Measurements from ENCODE around the gene PARD6B. TPM values are rescaled to one million over a fixed set of nuclear protein-coding genes. Genes with fewer than 3 reads are reported as not detected.

Gene PARD6B
- polyA plus RNA-seq, 1 donor, result 10.9 TPM

DNA sequence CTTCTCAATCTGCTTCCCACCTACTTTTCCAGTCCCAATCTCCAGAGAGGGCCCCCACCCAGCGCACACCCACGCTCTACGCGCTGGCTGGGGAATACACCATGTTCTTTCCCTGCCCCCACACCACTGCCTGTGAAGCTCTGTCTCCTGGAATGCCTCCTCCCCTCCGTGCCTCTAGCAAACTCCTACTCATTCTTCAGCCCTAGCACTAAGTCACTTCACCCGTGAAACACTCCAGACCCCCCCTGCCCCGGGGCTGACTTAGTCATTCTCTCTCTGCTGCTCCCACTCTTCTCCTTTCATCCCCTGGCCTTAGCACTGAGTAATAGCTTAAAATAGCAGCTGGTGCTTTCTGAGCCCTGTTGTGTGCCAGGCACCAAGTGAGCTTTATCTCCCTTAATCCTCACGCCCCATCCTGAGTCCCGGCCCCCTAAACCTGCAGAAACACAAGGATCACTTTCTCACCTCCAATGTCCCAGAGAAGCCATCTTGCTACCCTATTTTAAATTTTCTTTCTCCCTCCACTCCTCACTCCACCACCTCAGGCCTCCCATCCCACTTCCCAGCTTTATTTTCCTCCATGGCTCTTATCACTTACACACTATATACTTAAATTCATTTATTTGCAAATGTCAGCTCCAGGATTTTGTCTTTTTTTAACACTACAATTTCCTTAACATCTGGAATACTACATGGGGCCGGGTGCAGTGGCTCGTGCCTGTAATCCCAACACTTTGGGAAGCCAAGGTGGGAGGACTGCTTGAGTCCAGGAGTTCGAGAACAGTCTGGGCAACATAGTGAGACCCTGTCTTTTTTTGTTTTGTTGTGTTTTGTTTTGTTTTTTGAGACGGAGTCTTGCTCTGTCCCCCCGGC is 6.3 kb upstream of the PARD6B start:
- Histone ChIP-seq H3K4me3 (ENCODE audit: low read length) (no peak overlapping the region), H3K27me3 (ENCODE audit: control insufficient read depth, insufficient read depth, low read length) (no peaks in the 10 kb centered on the region), H3K9me3 (ENCODE audit: control insufficient read depth, low read depth, low read length) (no peaks in the 10 kb centered on the region), H3K27ac (ENCODE audit: low read length) (peak overlapping the region; percentile 36), H3K4me1 (ENCODE audit: control insufficient read depth, insufficient read depth, low read length) (peaks cover 46% of the 10 kb centered on the region), H3K36me3 (ENCODE audit: control insufficient read depth, insufficient read depth, low read length) (no peaks in the 10 kb centered on the region)
- WGBS (ENCODE audit: insufficient coverage, low lambda C conversion rate), result 80% methylated on average over 2 of the region's 14 CpGs
- DNase-seq, result peak in 1 of 2 donors; percentile 47

DNA sequence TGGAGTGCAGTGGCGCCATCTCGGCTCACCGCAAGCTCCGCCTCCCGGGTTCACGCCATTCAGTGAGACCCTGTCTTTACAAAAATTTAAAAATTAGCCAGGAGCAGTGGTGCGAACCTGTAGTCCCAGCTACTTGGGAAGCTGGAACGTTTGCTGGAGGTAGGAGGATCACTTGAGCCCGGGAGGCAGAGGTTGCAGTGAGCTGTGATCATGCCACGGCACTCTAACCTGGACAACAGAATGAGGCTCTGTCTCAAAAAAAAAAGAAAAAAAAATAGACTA is 5.7 kb upstream of the PARD6B start:
- H3K27me3 ChIP-seq (ENCODE audit: control insufficient read depth, insufficient read depth, low read length), result no peaks in the 10 kb centered on the region
- H3K4me1 ChIP-seq (ENCODE audit: control insufficient read depth, insufficient read depth, low read length), result peaks cover 51% of the 10 kb centered on the region
- no peak overlapping the region for H3K4me3 ChIP-seq (ENCODE audit: low read length)
- WGBS (ENCODE audit: insufficient coverage, low lambda C conversion rate), result 83% methylated on average over 1 of the region's 10 CpGs
- H3K36me3 ChIP-seq (ENCODE audit: control insufficient read depth, insufficient read depth, low read length), result no peaks in the 10 kb centered on the region
- no peaks in the 10 kb centered on the region for H3K9me3 ChIP-seq (ENCODE audit: control insufficient read depth, low read depth, low read length)
- no peak for DNase-seq
- H3K27ac ChIP-seq (ENCODE audit: low read length), result no peak overlapping the region

DNA sequence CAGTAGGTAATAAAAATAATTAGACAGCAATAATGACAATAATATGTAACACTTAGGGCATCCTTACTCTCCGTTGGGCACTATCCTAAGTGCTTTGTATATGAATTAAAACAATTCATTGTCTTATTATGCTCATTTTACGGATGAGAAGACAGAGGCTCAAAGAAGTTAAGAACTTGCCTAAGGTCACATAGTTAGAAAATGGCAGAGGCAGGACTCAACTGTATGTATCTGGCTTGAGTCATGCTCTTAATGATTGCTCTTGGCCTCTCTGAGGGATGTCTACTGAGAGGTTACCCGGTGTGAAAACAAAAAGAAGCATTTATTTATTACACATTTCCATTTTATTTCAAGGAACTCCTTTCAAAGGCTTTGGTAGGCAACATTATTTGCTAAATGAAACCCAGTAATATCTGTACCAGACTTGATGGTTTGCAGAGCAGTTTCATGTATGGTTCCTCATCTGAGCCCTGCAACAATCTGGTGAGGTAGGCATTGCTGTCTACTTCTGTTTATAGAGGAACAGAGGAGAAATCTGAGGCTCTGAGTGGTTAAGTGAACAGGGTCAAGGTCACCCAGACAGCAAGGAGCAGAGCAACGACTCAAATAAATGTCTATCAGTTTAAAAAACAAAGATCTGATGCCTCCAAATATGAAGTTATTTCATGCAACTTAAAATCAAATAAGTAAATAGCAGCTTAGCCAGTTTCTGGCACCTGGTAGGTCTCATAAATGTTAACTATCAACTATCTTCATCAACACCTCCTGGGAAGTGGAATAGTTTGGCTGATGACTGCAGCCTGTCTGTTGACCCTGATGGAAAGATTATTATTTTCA is 4.2 kb upstream of the PARD6B start:
- Histone ChIP-seq H3K4me3 (ENCODE audit: low read length) (no peak overlapping the region), H3K9me3 (ENCODE audit: control insufficient read depth, low read depth, low read length) (no peaks in the 10 kb centered on the region), H3K4me1 (ENCODE audit: control insufficient read depth, insufficient read depth, low read length) (peaks cover 51% of the 10 kb centered on the region), H3K27ac (ENCODE audit: low read length) (peak overlapping the region; percentile 94), H3K27me3 (ENCODE audit: control insufficient read depth, insufficient read depth, low read length) (peaks cover 3% of the 10 kb centered on the region), H3K36me3 (ENCODE audit: control insufficient read depth, insufficient read depth, low read length) (no peaks in the 10 kb centered on the region)
- peak in 1 of 2 donors; percentile 30 for DNase-seq
- WGBS (ENCODE audit: insufficient coverage, low lambda C conversion rate), result 100% methylated on average over 1 of the region's 4 CpGs

DNA sequence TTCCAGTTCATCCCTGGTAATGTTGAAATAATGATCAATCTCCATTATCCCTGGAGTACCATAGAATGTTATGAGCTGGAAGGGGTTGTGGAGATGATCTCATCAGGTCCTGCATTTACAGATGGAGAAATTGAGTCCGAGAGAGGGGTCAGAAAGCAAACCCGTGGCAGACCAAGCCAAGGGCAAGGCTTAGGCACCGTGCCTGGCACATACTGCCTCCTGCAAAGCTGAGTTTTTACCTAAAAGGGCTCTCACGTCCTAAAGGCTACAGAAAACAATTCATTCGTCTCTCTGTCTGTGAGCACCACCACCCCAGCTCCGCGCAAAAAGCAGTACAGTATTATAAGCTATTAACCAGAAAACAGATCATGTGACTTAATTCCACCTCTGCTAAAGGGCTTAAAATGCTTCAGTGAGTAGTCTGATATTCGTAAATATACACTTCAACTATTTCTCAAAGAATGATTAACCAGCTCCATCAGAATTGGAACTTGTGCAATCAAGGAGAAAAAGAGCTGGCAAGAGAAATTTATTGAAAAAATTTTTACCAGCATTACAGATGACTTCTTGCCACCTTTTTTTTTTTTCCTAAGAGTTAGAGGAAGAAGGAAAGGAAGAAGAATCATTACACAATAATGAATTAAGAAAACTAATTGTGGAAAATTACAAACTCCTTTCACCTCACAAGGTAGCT is 3.4 kb upstream of the PARD6B start:
- 46% methylated on average over 2 of the region's 8 CpGs for WGBS (ENCODE audit: insufficient coverage, low lambda C conversion rate)
- peak; percentile 57 to 77 for DNase-seq
- H3K27me3 ChIP-seq (ENCODE audit: control insufficient read depth, insufficient read depth, low read length), result peaks cover 3% of the 10 kb centered on the region
- H3K4me1 ChIP-seq (ENCODE audit: control insufficient read depth, insufficient read depth, low read length), result peaks cover 51% of the 10 kb centered on the region
- H3K4me3 ChIP-seq (ENCODE audit: low read length), result no peak overlapping the region
- peak overlapping the region; percentile 94 for H3K27ac ChIP-seq (ENCODE audit: low read length)
- H3K9me3 ChIP-seq (ENCODE audit: control insufficient read depth, low read depth, low read length), result no peaks in the 10 kb centered on the region
- H3K36me3 ChIP-seq (ENCODE audit: control insufficient read depth, insufficient read depth, low read length), result no peaks in the 10 kb centered on the region

DNA sequence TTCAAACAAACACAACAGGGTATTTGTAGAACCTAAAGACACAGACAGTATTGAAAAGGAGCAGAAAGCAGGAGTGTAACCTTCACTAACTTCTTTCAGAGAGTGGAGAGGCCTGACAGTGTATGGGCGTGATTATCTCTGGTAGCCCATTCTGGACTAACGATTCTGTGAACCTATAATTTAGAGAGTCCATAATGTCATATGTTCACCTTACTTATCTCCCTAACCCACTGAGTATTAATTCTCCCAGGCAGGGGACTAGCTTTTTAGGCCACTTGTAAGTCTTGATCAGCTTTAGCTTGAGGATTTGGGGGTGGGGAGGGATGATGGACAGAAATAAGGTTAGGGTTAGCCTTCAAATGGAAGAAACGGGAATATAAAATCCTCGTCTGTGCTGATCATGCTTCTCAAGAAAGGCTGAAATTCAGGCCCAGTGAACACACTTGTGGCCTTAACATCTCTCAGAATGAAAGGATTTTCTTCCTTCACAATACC is 2.8 kb upstream of the PARD6B start:
- peaks cover 3% of the 10 kb centered on the region for H3K27me3 ChIP-seq (ENCODE audit: control insufficient read depth, insufficient read depth, low read length)

DNA sequence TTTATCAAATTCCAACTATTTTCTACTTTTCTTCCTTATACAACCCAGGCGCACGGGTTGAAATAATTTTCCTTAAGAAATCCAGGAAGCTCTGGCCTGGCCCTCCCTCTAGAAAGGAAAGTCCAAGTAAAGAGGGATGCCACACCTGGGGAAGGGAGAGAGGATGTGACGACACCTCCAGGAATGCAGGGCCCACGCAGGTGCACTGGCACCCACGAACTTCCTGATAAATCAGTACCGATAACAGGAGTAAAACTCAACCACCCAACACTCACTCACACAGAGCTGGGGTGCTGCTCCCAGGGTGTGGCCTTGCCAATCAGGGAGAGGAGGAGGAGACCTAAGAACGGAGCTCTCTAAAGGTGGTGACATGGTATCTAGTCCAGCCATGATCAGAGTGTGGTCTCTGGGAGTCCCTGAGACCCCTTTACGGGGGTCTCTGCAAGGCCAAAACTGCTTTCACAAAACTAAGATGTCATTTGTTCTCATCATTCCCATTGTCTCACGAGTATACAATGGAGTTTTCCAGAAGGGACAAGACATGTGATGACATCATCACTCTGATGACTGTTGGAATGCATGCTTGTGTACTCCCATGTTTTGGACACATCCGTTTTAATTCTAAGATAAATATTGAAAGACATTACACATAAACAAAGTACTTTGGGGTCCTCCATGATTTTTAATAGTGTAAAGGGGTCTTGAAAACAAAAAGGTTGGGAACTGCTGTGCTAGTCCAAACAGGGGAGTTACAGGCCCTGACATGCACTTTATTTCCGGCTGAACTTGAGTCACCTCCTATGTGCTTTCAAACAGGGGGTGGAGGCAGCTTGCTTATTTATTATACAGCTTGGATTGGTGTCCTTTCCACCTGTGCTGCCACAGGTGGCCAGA is 2.2 kb upstream of the PARD6B start:
- no peaks in the 10 kb centered on the region for H3K9me3 ChIP-seq (ENCODE audit: control insufficient read depth, low read depth, low read length)
- H3K27ac ChIP-seq (ENCODE audit: low read length), result peak overlapping the region; percentile 94
- peaks cover 3% of the 10 kb centered on the region for H3K27me3 ChIP-seq (ENCODE audit: control insufficient read depth, insufficient read depth, low read length)
- peaks cover under 1% of the 10 kb centered on the region for H3K36me3 ChIP-seq (ENCODE audit: control insufficient read depth, insufficient read depth, low read length)
- H3K4me3 ChIP-seq (ENCODE audit: low read length), result no peak overlapping the region
- 33% methylated on average over 1 of the region's 11 CpGs for WGBS (ENCODE audit: insufficient coverage, low lambda C conversion rate)
- DNase-seq, result peak; percentile 87 to 94
- H3K4me1 ChIP-seq (ENCODE audit: control insufficient read depth, insufficient read depth, low read length), result peaks cover 54% of the 10 kb centered on the region

More for the DNA sequence above, 2.8 kb upstream of the PARD6B start:
- DNase-seq, result peak in 1 of 2 donors; percentile 40
- no peak overlapping the region for H3K4me3 ChIP-seq (ENCODE audit: low read length)
- peaks cover 51% of the 10 kb centered on the region for H3K4me1 ChIP-seq (ENCODE audit: control insufficient read depth, insufficient read depth, low read length)
- no peaks in the 10 kb centered on the region for H3K9me3 ChIP-seq (ENCODE audit: control insufficient read depth, low read depth, low read length)
- WGBS (ENCODE audit: insufficient coverage, low lambda C conversion rate), result 80% methylated on average over 1 of the region's 4 CpGs
- peak overlapping the region; percentile 94 for H3K27ac ChIP-seq (ENCODE audit: low read length)
- H3K36me3 ChIP-seq (ENCODE audit: control insufficient read depth, insufficient read depth, low read length), result no peaks in the 10 kb centered on the region

DNA sequence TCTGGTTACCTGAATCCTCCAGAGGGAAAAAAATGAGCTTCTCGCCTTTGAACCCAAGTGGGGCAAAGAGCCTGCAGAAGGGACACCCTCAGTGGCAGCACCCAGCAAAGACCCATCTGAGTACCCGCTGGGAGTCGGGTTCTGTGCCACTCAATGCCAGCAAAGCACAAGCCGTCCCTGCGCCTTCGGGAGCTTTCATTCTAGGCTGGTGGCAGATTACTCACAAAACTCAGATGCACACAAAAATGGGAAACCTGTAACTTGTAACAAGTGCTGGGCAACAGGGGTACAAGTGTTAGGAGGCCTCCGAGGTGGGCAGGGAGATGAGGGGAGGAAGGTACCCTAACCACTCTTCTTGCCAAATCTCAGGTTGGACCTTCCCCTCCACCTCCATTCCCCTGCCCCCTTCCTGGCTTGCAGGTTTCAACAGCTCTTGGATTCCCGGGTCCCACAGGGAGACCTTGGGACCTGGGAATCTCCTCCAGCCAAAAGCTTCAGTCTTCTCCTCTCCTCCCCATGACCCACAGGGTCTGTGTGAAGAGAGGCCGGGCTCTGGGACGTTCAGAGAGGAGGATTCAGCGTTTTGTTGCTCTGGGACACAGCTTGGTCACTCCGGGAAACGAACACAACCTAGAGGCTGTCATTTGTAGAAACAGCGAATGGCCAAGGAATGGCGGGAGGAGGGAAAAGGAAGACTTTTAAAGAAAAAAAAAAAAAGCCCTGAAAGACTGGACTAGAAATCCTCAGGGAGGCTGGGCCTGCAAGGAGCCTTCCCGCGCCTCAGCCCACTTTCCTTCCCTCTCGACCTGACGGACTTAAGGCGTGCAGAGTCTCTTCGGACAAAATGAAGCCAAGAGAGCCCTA is 1.2 kb upstream of the PARD6B start:
- peak in 1 of 2 donors; percentile 58 for DNase-seq
- H3K4me1 ChIP-seq (ENCODE audit: control insufficient read depth, insufficient read depth, low read length), result peaks cover 52% of the 10 kb centered on the region

DNA sequence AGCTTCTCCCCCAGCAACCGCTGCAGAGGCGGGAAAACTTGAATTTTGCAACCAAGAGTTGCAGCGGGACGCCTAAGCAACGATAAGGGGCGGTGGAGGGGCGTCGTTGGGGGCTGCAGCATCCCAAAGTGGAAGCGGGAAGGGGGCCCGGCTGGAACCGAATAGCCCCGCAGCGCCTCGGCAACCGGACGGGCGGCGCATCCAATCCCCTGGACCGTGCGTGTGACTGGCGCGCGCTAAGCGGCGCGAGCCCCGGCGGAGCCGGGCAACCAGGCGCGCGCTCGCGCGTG is 670 bp upstream of the PARD6B start:
- H3K27me3 ChIP-seq (ENCODE audit: control insufficient read depth, insufficient read depth, low read length), result peaks cover 3% of the 10 kb centered on the region
- H3K4me1 ChIP-seq (ENCODE audit: control insufficient read depth, insufficient read depth, low read length), result peaks cover 54% of the 10 kb centered on the region
- no peaks in the 10 kb centered on the region for H3K9me3 ChIP-seq (ENCODE audit: control insufficient read depth, low read depth, low read length)
- H3K4me3 ChIP-seq (ENCODE audit: low read length), result peak overlapping the region; percentile 89
- H3K36me3 ChIP-seq (ENCODE audit: control insufficient read depth, insufficient read depth, low read length), result peaks cover 3% of the 10 kb centered on the region
- H3K27ac ChIP-seq (ENCODE audit: low read length), result peak overlapping the region; percentile 94
- no peak for DNase-seq
- WGBS (ENCODE audit: insufficient coverage, low lambda C conversion rate), result no CpG with 5 or more reads among the region's 35 CpGs

More for the DNA sequence above, 1.2 kb upstream of the PARD6B start:
- no peaks in the 10 kb centered on the region for H3K9me3 ChIP-seq (ENCODE audit: control insufficient read depth, low read depth, low read length)
- H3K36me3 ChIP-seq (ENCODE audit: control insufficient read depth, insufficient read depth, low read length), result peaks cover 3% of the 10 kb centered on the region
- H3K27me3 ChIP-seq (ENCODE audit: control insufficient read depth, insufficient read depth, low read length), result peaks cover 3% of the 10 kb centered on the region
- peak overlapping the region; percentile 89 for H3K4me3 ChIP-seq (ENCODE audit: low read length)
- peak overlapping the region; percentile 94 for H3K27ac ChIP-seq (ENCODE audit: low read length)
- 0% methylated on average over 2 of the region's 21 CpGs for WGBS (ENCODE audit: insufficient coverage, low lambda C conversion rate)
